IMR-90 (cell line): ENCODE measurements around the gene FAM131C. TPM values are rescaled to one million over a fixed set of nuclear protein-coding genes. Genes with fewer than 3 reads are reported as not detected.
"Not testable (repeated sequence)": the region's sequence is repeated elsewhere in the genome, so short reads cannot be mapped to it uniquely, and the experiment has no call there.

Source experiments
- ATAC-seq: fragments of 200-7000 bp; cut with Tn5 transposase; 2 replicates; pipeline ENCODE4 v1.9.1; 2020; ENCODE audit warnings: low read depth, mild to moderate bottlenecking, moderate library complexity
- BruUV-seq: library from RNA; stranded (reverse); fragments of 400-500 nt; replicated peaks from 2 replicates; lab custom pipeline; 2021; lab: Mats Ljungman, UMichigan
- CTCF ChIA-PET: fragments of 300-600 bp; formaldehyde crosslinking; extraction: SDS; loops from one replicate; lab custom pipeline; 2021; ENCODE audit warnings: antibody characterized with exemption; lab: Yijun Ruan, JAX
- POLR2A ChIA-PET: fragments of 300-600 bp; sonication (Branson Sonifier 250); formaldehyde crosslinking; loops from one replicate; lab custom pipeline; 2022; ENCODE audit warnings: antibody characterized with exemption; ENCODE audit not compliant: unreplicated experiment; lab: Charles Lee
- DNase-seq: peaks from one replicate; pipeline ENCODE4 v3.0.0; 2013
- H2AFZ ChIP-seq: replicated peaks from 2 replicates; pipeline ENCODE3; 2013; ENCODE audit warnings: low read length, mild to moderate bottlenecking; ENCODE audit not compliant: poor library complexity
- H2AK5ac ChIP-seq: 2 replicates; pipeline ENCODE4 v1.6.1; 2013; ENCODE audit warnings: low read depth, low read length, inconsistent platforms
- H2AK9ac ChIP-seq: replicated peaks from 2 replicates; pipeline ENCODE3; 2013; ENCODE audit warnings: mild to moderate bottlenecking, low read depth, low read length, moderate library complexity; ENCODE audit not compliant: poor library complexity
- H2BK120ac ChIP-seq: 2 replicates; pipeline ENCODE4 v1.6.1; 2013; ENCODE audit warnings: low read depth, low read length, inconsistent platforms
- H2BK15ac ChIP-seq: 3 replicates; pipeline ENCODE4 v1.6.1; 2013; ENCODE audit warnings: low read depth, low read length, inconsistent platforms
- H2BK20ac ChIP-seq: 2 replicates; pipeline ENCODE4 v1.6.1; 2013; ENCODE audit warnings: low read depth, mild to moderate bottlenecking, inconsistent platforms, low read length, moderate library complexity
- H2BK5ac ChIP-seq: 2 replicates; pipeline ENCODE4 v1.6.1; 2013; ENCODE audit warnings: mild to moderate bottlenecking, low read depth, low read length, inconsistent platforms; ENCODE audit not compliant: poor library complexity, severe bottlenecking
- H3K14ac ChIP-seq: replicated peaks from 2 replicates; pipeline ENCODE4 v1.6.1; 2013; ENCODE audit warnings: low read depth, low read length, inconsistent platforms
- H3K18ac ChIP-seq: 2 replicates; pipeline ENCODE4 v1.6.1; 2013; ENCODE audit warnings: low read depth, low read length, control low read depth
- H3K23ac ChIP-seq: 2 replicates; pipeline ENCODE4 v1.6.1; 2013; ENCODE audit warnings: low read depth, low read length, inconsistent platforms
- H3K27ac ChIP-seq: 2 replicates; pipeline ENCODE4 v1.5.1; 2013; ENCODE audit warnings: mild to moderate bottlenecking, control low read depth, low read length; ENCODE audit not compliant: insufficient read depth
- H3K27me3 ChIP-seq: 2 replicates; pipeline ENCODE4 v1.6.1; 2013; ENCODE audit warnings: low read length; ENCODE audit not compliant: control insufficient read depth, insufficient read depth
- H3K36me3 ChIP-seq: 2 replicates; pipeline ENCODE4 v1.6.1; 2013; ENCODE audit warnings: low read length, mixed read lengths; ENCODE audit not compliant: control insufficient read depth, insufficient read depth
- H3K4ac ChIP-seq: 2 replicates; pipeline ENCODE4 v1.6.1; 2013; ENCODE audit warnings: low read depth, low read length, inconsistent platforms
- H3K4me1 ChIP-seq: 2 replicates; pipeline ENCODE4 v1.6.1; 2013; ENCODE audit warnings: low read length, mixed read lengths; ENCODE audit not compliant: control insufficient read depth, insufficient read depth
- H3K4me2 ChIP-seq: 2 replicates; pipeline ENCODE4 v1.6.1; 2013; ENCODE audit warnings: low read depth, mild to moderate bottlenecking, control low read depth, low read length, moderate library complexity
- H3K4me3 ChIP-seq: 2 replicates; pipeline ENCODE4 v1.5.1; 2013; ENCODE audit warnings: low read depth, mild to moderate bottlenecking, control low read depth, low read length, moderate library complexity; ENCODE audit not compliant: insufficient read depth
- H3K56ac ChIP-seq: 2 replicates; pipeline ENCODE4 v1.6.1; 2013; ENCODE audit warnings: low read length, inconsistent platforms; ENCODE audit not compliant: insufficient read depth; ENCODE audit errors: extremely low read depth
- H3K79me1 ChIP-seq, 2 experiments: 2 replicates each; pipeline ENCODE4 v1.6.1; 2013; ENCODE audit warnings: low read length in 2 of 2, inconsistent platforms in 1 of 2, low read depth in 1 of 2
- H3K9ac ChIP-seq: 2 replicates; pipeline ENCODE4 v1.6.1; 2013; ENCODE audit warnings: low read depth, low read length, control low read depth
- H3K9me1 ChIP-seq: 2 replicates; pipeline ENCODE4 v1.6.1; 2013; ENCODE audit warnings: low read length, inconsistent platforms; ENCODE audit not compliant: insufficient read depth
- H3K9me3 ChIP-seq: 2 replicates; pipeline ENCODE4 v1.6.1; 2013; ENCODE audit warnings: low read length; ENCODE audit not compliant: control insufficient read depth, insufficient read depth
- H4K20me1 ChIP-seq: 2 replicates; pipeline ENCODE4 v1.6.1; 2013; ENCODE audit warnings: low read length, inconsistent platforms; ENCODE audit not compliant: insufficient read depth
- H4K5ac ChIP-seq: 2 replicates; pipeline ENCODE4 v1.6.1; 2013; ENCODE audit warnings: mild to moderate bottlenecking, low read depth, low read length, control low read depth
- H4K8ac ChIP-seq, 2 experiments: 2 replicates each; pipeline ENCODE4 v1.6.1; 2013; ENCODE audit warnings: low read depth in 2 of 2, low read length in 2 of 2, control low read depth in 1 of 2, inconsistent platforms in 1 of 2
- H4K91ac ChIP-seq: 2 replicates; pipeline ENCODE4 v1.6.1; 2013; ENCODE audit warnings: low read depth, low read length, inconsistent platforms; ENCODE audit not compliant: insufficient read depth
- BHLHE40 ChIP-seq: fragments of 150-350 bp; IDR thresholded peaks from 2 replicates; pipeline ENCODE4 v1.6.1; 2016; ENCODE audit warnings: mild to moderate bottlenecking, low read depth, low read length
- MAFK ChIP-seq: IDR thresholded peaks from 2 replicates; pipeline ENCODE4 v1.6.1; 2012; ENCODE audit warnings: low read depth, low read length, improper control_type of control experiment
- MAZ ChIP-seq: IDR thresholded peaks from 2 replicates; pipeline ENCODE4 v1.6.1; 2012; ENCODE audit warnings: low read depth, mild to moderate bottlenecking, low read length, improper control_type of control experiment, moderate library complexity, borderline replicate concordance
- RAD21 ChIP-seq: IDR thresholded peaks from 2 replicates; pipeline ENCODE4 v1.6.1; 2012; ENCODE audit warnings: low read length, improper control_type of control experiment
- WGBS, 2 experiments: methylation state at CpG; one replicate each; pipeline versions ENCODE4 v1.1.5 to v1.1.7; 2013; ENCODE audit warnings: missing lambda C conversion rate in 2 of 2; ENCODE audit not compliant: insufficient read length in 1 of 2; ENCODE audit errors: extremely low coverage in 2 of 2; 5-methylcytosine and 5-hydroxymethylcytosine counted together
- dilution Hi-C: fragments of 300-500 bp; cut with HindIII; formaldehyde crosslinking; loops from one replicate; pipeline ENCODE4 v1.14.3; 2018; ENCODE audit warnings: low sequenced_read_pairs; ENCODE audit not compliant: unreplicated experiment
- in situ Hi-C: fragments of 300-500 bp; cut with MboI; formaldehyde crosslinking; loops from 3 replicates; pipeline ENCODE4 v1.14.3; 2019; ENCODE audit warnings: low sequenced_read_pairs, inconsistent platforms, mixed read lengths
- intact Hi-C: fragments of 100-400 bp; cut with micrococcal nuclease; formaldehyde crosslinking; loops from 2 replicates; pipeline ENCODE4 v1.10.0; 2022
- polyA plus RNA-seq, 3 experiments: library from polyadenylated mRNA; depleted of rRNA; stranded (reverse); fragments of >200 nt; gene quantifications; 2 replicates each; pipeline ENCODE4 v1.2.3, GENCODE V29; 2012; ENCODE audit warnings: low replicate concordance in 1 of 3
- total RNA-seq: library from RNA; depleted of rRNA; stranded (reverse); fragments of >200 nt; gene quantifications from 2 replicates; pipeline ENCODE4 v1.2.3, GENCODE V29; 2012

The FAM131C gene
- total and polyA plus RNA-seq, 2 of the 4 experiments (the other 2 are of a cell fraction): 0.18 to 1.0 TPM

DNA sequence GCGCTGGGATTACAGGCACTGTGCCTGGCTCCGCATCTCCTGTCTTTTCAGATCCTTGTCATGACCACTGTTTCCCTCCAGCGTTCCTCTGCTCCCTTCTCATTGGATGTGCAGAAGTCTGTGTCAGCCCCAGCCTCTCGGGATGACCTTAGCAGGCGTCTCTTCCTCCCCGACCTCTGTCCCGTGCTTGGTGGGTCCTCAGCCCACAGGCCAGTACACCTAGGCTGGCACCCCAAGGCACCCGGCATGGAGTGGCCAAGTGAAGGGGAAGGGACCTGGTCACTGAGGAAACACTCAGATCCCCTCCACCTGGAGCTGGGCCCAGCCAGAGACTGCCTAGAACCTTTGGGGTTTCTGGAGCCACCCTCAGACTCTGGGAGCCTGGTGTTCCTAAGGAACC, 32.3 kb downstream of the FAM131C start:
- H2AK5ac ChIP-seq: no peak overlapping the region
- no peak overlapping the region for H3K23ac ChIP-seq
- H3K36me3 ChIP-seq: no peaks in the 10 kb centered on the region
- no peak overlapping the region for H2BK5ac ChIP-seq
- H3K4me3 ChIP-seq: no peak overlapping the region
- no peak overlapping the region for H3K9ac ChIP-seq
- no peaks in the 10 kb centered on the region for H3K9me1 ChIP-seq
- H4K91ac ChIP-seq: no peak overlapping the region
- BruUV-seq: no TSS peak
- H2AFZ ChIP-seq: no peak overlapping the region
- H2AK9ac ChIP-seq: no peak overlapping the region
- no peak overlapping the region for H4K8ac ChIP-seq
- in situ Hi-C loops (no loop called here), dilution Hi-C loops (no loop called here), intact Hi-C loops (no loop called here)
- ChIA-PET CTCF (no interaction called here), POLR2A (no interaction called here)
- DNase-seq (no peak), ATAC-seq (no peak)
- no peak overlapping the region for H3K14ac ChIP-seq
- TF ChIP-seq BHLHE40 (no peak), MAFK (no peak), MAZ (no peak), RAD21 (no peak)
- no peaks in the 10 kb centered on the region for H3K79me1 ChIP-seq
- no peaks in the 10 kb centered on the region for H3K9me3 ChIP-seq
- no peak overlapping the region for H3K18ac ChIP-seq
- peaks cover 40% of the 10 kb centered on the region for H3K27me3 ChIP-seq
- H2BK20ac ChIP-seq: no peak overlapping the region
- H3K4me2 ChIP-seq: no peak overlapping the region
- H2BK120ac ChIP-seq: no peak overlapping the region
- H2BK15ac ChIP-seq: no peak overlapping the region
- H3K4me1 ChIP-seq: no peaks in the 10 kb centered on the region
- H3K27ac ChIP-seq: no peak overlapping the region
- no peaks in the 10 kb centered on the region for H4K20me1 ChIP-seq
- no peak overlapping the region for H3K56ac ChIP-seq
- H4K5ac ChIP-seq: no peak overlapping the region
- 67% methylated on average over 3 of the region's 8 CpGs; no CpG with 5 or more reads in 1 of the 2 experiments for WGBS, 2 experiments
- no peak overlapping the region for H3K4ac ChIP-seq

DNA sequence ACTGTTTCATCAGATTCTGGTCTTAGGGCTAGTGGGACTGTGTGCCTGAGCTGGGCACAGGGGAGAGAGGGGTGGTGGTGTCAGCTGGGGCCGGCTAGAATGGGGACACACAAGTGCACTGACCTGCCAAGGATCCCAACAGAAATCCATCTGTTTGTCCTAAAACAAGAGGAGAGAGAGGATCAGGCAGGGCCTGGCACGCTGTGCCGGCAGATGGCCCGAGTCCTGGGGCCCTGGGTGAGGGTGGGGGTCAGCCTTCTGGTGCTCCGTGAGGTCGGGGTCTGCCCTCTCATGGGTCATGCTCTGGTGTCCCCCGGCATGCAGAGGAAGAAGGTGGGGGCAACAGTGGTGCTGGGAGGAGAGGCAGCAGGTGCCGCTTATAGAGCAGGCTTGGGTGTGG, 33.6 kb downstream of the FAM131C start:
- H3K79me1 ChIP-seq, H3K56ac ChIP-seq, H2BK5ac ChIP-seq, H2AK9ac ChIP-seq, H2AK5ac ChIP-seq, H3K14ac ChIP-seq, H4K8ac ChIP-seq, H4K91ac ChIP-seq, H3K9ac ChIP-seq, in situ Hi-C loops, H3K23ac ChIP-seq, H3K4me2 ChIP-seq, ATAC-seq, POLR2A ChIA-PET, H4K5ac ChIP-seq, CTCF ChIA-PET, dilution Hi-C loops, intact Hi-C loops, H3K36me3 ChIP-seq, H3K4ac ChIP-seq, H2BK20ac ChIP-seq, H2BK15ac ChIP-seq, H3K18ac ChIP-seq, H2BK120ac ChIP-seq, H3K9me1 ChIP-seq, H3K27ac ChIP-seq, H3K9me3 ChIP-seq, H4K20me1 ChIP-seq, H2AFZ ChIP-seq, BruUV-seq, H3K4me3 ChIP-seq, DNase-seq, H3K4me1 ChIP-seq: not testable (repeated sequence)
- H3K27me3 ChIP-seq: peaks cover 36% of the 10 kb centered on the region
- WGBS, 2 experiments: 33% methylated on average over 3 of the region's 8 CpGs; no CpG with 5 or more reads in 1 of the 2 experiments
